ENCODE data around the gene DAAM2.

DAAM2 gene

GRCh38 chr6:39819228-39819627 is 27.1 kb downstream of the DAAM2 start:
- Histone ChIP-seq H3K36me3 (ENCODE audit: insufficient read depth, low read length) (no peaks in the 10 kb centered on the region), H3K9me3 (ENCODE audit: control insufficient read depth, insufficient read depth, low read length) (no peaks in the 10 kb centered on the region), H3K4me1 (ENCODE audit: insufficient read depth, low read length) (peaks cover 11% of the 10 kb centered on the region), H3K9ac (ENCODE audit: low read depth, low read length) (no peak overlapping the region)

- Histone ChIP-seq H3K9me3 (ENCODE audit: control insufficient read depth, insufficient read depth, low read length) (no peaks in the 10 kb centered on the region), H3K9ac (ENCODE audit: low read depth, low read length) (no peak overlapping the region), H3K4me1 (ENCODE audit: insufficient read depth, low read length) (peaks cover 11% of the 10 kb centered on the region), H3K36me3 (ENCODE audit: insufficient read depth, low read length) (no peaks in the 10 kb centered on the region)
Observed at GRCh38 chr6:39819676-39820075, 27.5 kb downstream of the DAAM2 start.

DNA sequence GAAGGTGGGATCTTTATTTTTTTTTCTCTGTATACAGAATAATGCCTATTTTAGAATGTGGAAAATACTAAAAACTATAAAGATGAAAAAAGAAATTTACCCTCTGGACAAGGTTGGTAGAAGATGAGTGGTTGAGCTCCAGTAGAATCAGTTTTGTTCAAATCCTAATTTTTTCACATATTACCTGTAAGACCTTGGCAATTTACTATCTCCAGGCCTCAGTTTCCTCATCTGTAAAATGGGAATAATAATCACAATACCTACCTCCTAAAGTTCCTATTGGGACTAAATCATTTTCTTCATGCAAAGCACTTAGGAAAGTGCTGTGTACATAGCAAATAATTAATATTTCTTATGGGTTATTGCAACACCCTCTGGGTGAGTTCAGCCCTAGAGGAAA is 28.4 kb downstream of the DAAM2 start:
- Histone ChIP-seq H3K36me3 (ENCODE audit: insufficient read depth, low read length) (no peaks in the 10 kb centered on the region), H3K9ac (ENCODE audit: low read depth, low read length) (no peak overlapping the region), H3K9me3 (ENCODE audit: control insufficient read depth, insufficient read depth, low read length) (no peaks in the 10 kb centered on the region), H3K4me1 (ENCODE audit: insufficient read depth, low read length) (peaks cover 11% of the 10 kb centered on the region)

- Histone ChIP-seq H3K9me3 (ENCODE audit: control insufficient read depth, insufficient read depth, low read length) (no peaks in the 10 kb centered on the region), H3K9ac (ENCODE audit: low read depth, low read length) (no peak overlapping the region), H3K4me1 (ENCODE audit: insufficient read depth, low read length) (peaks cover 11% of the 10 kb centered on the region)
Observed at GRCh38 chr6:39821046-39821740, 29.0 kb downstream of the DAAM2 start.

GRCh38 chr6:39821742-39822532 is 29.8 kb downstream of the DAAM2 start:
- peaks cover 11% of the 10 kb centered on the region for H3K4me1 ChIP-seq (ENCODE audit: insufficient read depth, low read length)
- H3K9me3 ChIP-seq (ENCODE audit: control insufficient read depth, insufficient read depth, low read length): no peaks in the 10 kb centered on the region
- no peaks in the 10 kb centered on the region for H3K36me3 ChIP-seq (ENCODE audit: insufficient read depth, low read length)
- H3K9ac ChIP-seq (ENCODE audit: low read depth, low read length): no peak overlapping the region

More at GRCh38 chr6:39821046-39821740, 29.0 kb downstream of the DAAM2 start:
- H3K36me3 ChIP-seq (ENCODE audit: insufficient read depth, low read length): no peaks in the 10 kb centered on the region

- Histone ChIP-seq H3K9ac (ENCODE audit: low read depth, low read length) (no peak overlapping the region), H3K4me1 (ENCODE audit: insufficient read depth, low read length) (peaks cover 11% of the 10 kb centered on the region), H3K36me3 (ENCODE audit: insufficient read depth, low read length) (no peaks in the 10 kb centered on the region), H3K9me3 (ENCODE audit: control insufficient read depth, insufficient read depth, low read length) (no peaks in the 10 kb centered on the region)
Observed at GRCh38 chr6:39822846-39823815, 31.0 kb downstream of the DAAM2 start.

GRCh38 chr6:39824030-39824926 is 32.1 kb downstream of the DAAM2 start:
- Histone ChIP-seq H3K9ac (ENCODE audit: low read depth, low read length) (no peak overlapping the region), H3K36me3 (ENCODE audit: insufficient read depth, low read length) (no peaks in the 10 kb centered on the region), H3K4me1 (ENCODE audit: insufficient read depth, low read length) (peaks cover 11% of the 10 kb centered on the region), H3K9me3 (ENCODE audit: control insufficient read depth, insufficient read depth, low read length) (no peaks in the 10 kb centered on the region)

GRCh38 chr6:39829331-39829730 is 37.2 kb downstream of the DAAM2 start:
- Histone ChIP-seq H3K36me3 (ENCODE audit: insufficient read depth, low read length) (no peaks in the 10 kb centered on the region), H3K9ac (ENCODE audit: low read depth, low read length) (no peak overlapping the region), H3K9me3 (ENCODE audit: control insufficient read depth, insufficient read depth, low read length) (no peaks in the 10 kb centered on the region), H3K4me1 (ENCODE audit: insufficient read depth, low read length) (no peaks in the 10 kb centered on the region)

- Histone ChIP-seq H3K4me1 (ENCODE audit: insufficient read depth, low read length) (peaks cover under 1% of the 10 kb centered on the region; the same call in 1 of the 2 replicates), H3K36me3 (ENCODE audit: insufficient read depth, low read length) (no peaks in the 10 kb centered on the region), H3K9ac (ENCODE audit: low read depth, low read length) (no peak overlapping the region)
Observed at GRCh38 chr6:39830444-39830843, 38.3 kb downstream of the DAAM2 start.

DNA sequence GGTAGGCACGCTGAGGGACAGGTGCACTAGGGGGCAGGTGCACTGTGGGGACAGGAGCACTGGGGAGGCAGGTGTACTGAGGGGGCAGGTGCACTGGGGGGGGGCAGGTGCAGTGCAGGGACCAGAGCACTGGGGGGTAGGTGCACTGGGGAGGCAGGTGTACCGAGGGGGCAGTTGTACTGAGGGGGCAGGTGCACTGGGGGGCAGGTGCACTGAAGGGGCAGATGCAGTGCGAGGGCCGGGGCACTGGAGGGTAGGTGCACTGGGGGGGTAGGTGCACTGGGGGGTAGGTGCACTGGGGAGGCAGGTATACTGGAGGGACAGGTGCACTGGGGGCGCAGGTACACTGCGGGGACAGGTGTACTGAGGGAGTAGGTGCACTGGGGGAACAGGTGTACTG is 39.5 kb downstream of the DAAM2 start:
- Histone ChIP-seq H3K4me1 (ENCODE audit: insufficient read depth, low read length) (peaks cover 12% of the 10 kb centered on the region; the same call in 1 of the 2 replicates), H3K9me3 (ENCODE audit: control insufficient read depth, insufficient read depth, low read length) (no peaks in the 10 kb centered on the region), H3K9ac (ENCODE audit: low read depth, low read length) (no peak overlapping the region), H3K36me3 (ENCODE audit: insufficient read depth, low read length) (no peaks in the 10 kb centered on the region)

More at GRCh38 chr6:39830444-39830843, 38.3 kb downstream of the DAAM2 start:
- H3K9me3 ChIP-seq (ENCODE audit: control insufficient read depth, insufficient read depth, low read length): no peaks in the 10 kb centered on the region

DNA sequence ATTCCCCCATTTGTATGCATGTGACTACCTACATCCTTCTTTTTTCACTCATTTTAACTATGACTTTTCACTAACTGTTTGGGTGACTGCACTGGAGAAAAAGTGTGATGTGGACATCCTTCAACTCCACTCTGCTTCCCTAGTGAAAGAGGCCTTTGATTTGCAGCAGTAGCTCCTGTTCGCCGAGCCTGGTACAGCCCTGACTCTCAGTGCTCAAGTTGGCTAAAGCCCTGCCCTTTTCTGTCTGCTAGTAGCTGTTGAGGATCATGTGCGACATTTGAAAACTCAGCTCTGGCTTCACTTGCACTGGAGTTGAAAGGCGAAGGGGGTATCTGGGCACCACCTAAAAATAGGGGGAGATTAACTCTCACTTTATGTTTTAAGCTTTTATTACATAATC is 42.1 kb downstream of the DAAM2 start:
- Histone ChIP-seq H3K9ac (ENCODE audit: low read depth, low read length) (no peak overlapping the region), H3K36me3 (ENCODE audit: insufficient read depth, low read length) (no peaks in the 10 kb centered on the region), H3K4me1 (ENCODE audit: insufficient read depth, low read length) (peaks cover 12% of the 10 kb centered on the region; the same call in 1 of the 2 replicates), H3K9me3 (ENCODE audit: control insufficient read depth, insufficient read depth, low read length) (no peaks in the 10 kb centered on the region)

DNA sequence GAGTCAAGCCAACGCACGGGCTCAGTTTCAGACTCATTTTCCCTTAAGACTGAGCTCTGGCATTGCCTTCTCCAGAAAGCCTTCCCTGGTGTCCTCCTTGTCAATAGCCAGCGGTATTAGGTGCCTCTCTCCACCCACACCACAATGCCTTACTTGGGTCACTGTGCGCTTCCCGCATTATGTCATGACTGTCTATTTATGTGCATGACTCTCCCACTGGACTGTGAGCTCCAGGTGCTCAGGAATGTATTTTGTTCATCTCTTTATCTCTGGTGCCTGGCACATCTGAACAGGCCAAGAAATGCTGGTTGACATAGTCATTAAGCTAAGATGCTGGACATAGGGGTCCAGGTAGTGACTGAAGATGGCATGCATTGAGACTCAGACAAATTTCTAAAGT is 42.7 kb downstream of the DAAM2 start:
- Histone ChIP-seq H3K9ac (ENCODE audit: low read depth, low read length) (no peak overlapping the region), H3K36me3 (ENCODE audit: insufficient read depth, low read length) (no peaks in the 10 kb centered on the region), H3K9me3 (ENCODE audit: control insufficient read depth, insufficient read depth, low read length) (no peaks in the 10 kb centered on the region), H3K4me1 (ENCODE audit: insufficient read depth, low read length) (peaks cover 12% of the 10 kb centered on the region; the same call in 1 of the 2 replicates)

GRCh38 chr6:39835821-39836295 is 43.7 kb downstream of the DAAM2 start:
- Histone ChIP-seq H3K9ac (ENCODE audit: low read depth, low read length) (no peak overlapping the region), H3K36me3 (ENCODE audit: insufficient read depth, low read length) (no peaks in the 10 kb centered on the region), H3K4me1 (ENCODE audit: insufficient read depth, low read length) (peaks cover 12% of the 10 kb centered on the region; the same call in 1 of the 2 replicates)

More at GRCh38 chr6:39835821-39836295, 43.7 kb downstream of the DAAM2 start:
- H3K9me3 ChIP-seq (ENCODE audit: control insufficient read depth, insufficient read depth, low read length): no peaks in the 10 kb centered on the region

Data from ES-I3 (cell line).